Ishikawa (cell line): ENCODE measurements around the gene DUSP23.

Experiments
- CEBPB ChIP-seq: IDR thresholded peaks from 2 replicates; pipeline ENCODE4 v1.6.1; 2012
- CREB1 ChIP-seq: IDR thresholded peaks from 2 replicates; pipeline ENCODE4 v1.6.1; 2012; ENCODE audit warnings: low read depth
- EGR1 ChIP-seq: IDR thresholded peaks from 2 replicates; pipeline ENCODE4 v1.6.1; 2012
- EP300 ChIP-seq: IDR thresholded peaks from 2 replicates; pipeline ENCODE4 v1.6.1; 2012; ENCODE audit warnings: borderline replicate concordance
- FOXM1 ChIP-seq: IDR thresholded peaks from 2 replicates; pipeline ENCODE4 v1.6.1; 2012; ENCODE audit warnings: low read depth, borderline replicate concordance
- MAX ChIP-seq: IDR thresholded peaks from 2 replicates; pipeline ENCODE4 v1.6.1; 2012
- NFIC ChIP-seq: IDR thresholded peaks from 2 replicates; pipeline ENCODE4 v1.6.1; 2012
- RAD21 ChIP-seq: IDR thresholded peaks from 2 replicates; pipeline ENCODE4 v1.6.1; 2012; ENCODE audit warnings: low read depth
- REST ChIP-seq: IDR thresholded peaks from 2 replicates; pipeline ENCODE4 v1.6.1; 2012; ENCODE audit warnings: low read depth, mild to moderate bottlenecking
- TAF1 ChIP-seq: IDR thresholded peaks from 2 replicates; pipeline ENCODE4 v1.6.1; 2012; ENCODE audit warnings: low read depth, mild to moderate bottlenecking
- TCF12 ChIP-seq: IDR thresholded peaks from 2 replicates; pipeline ENCODE4 v1.6.1; 2012; ENCODE audit warnings: low read depth
- TEAD4 ChIP-seq: IDR thresholded peaks from 2 replicates; pipeline ENCODE4 v1.6.1; 2012
- USF1 ChIP-seq: IDR thresholded peaks from 2 replicates; pipeline ENCODE4 v1.6.1; 2012
- YY1 ChIP-seq: IDR thresholded peaks from 2 replicates; pipeline ENCODE4 v1.6.1; 2012; ENCODE audit warnings: low read depth
- ZBTB7A ChIP-seq: IDR thresholded peaks from 2 replicates; pipeline ENCODE4 v1.6.1; 2012; ENCODE audit warnings: low read depth

DUSP23 gene

GRCh38 chr1:159786465-159786864 is 5.7 kb downstream of the DUSP23 start:
- TF ChIP-seq TCF12 = no peak
- no peak for TF ChIP-seq EP300
- no peak for TF ChIP-seq CREB1
- no peak for TF ChIP-seq FOXM1
- TF ChIP-seq YY1 = no peak
- no peak for TF ChIP-seq USF1
- no peak for TF ChIP-seq TEAD4
- no peak for TF ChIP-seq ZBTB7A

- TF ChIP-seq EGR1 = no peak
- TF ChIP-seq RAD21 = no peak
- TF ChIP-seq YY1 = no peak
- no peak for TF ChIP-seq USF1
- TF ChIP-seq EP300 = no peak
- TF ChIP-seq CEBPB = no peak
- no peak for TF ChIP-seq TEAD4
- TF ChIP-seq CREB1 = no peak
- TF ChIP-seq TAF1 = no peak
- TF ChIP-seq ZBTB7A = no peak
- no peak for TF ChIP-seq REST
- TF ChIP-seq MAX = no peak
- TF ChIP-seq NFIC = no peak
- TF ChIP-seq FOXM1 = no peak
- TF ChIP-seq TCF12 = no peak
Observed at GRCh38 chr1:159786966-159787365, 6.2 kb downstream of the DUSP23 start.

GRCh38 chr1:159790237-159790917 is 9.6 kb downstream of the DUSP23 start:
- TF ChIP-seq USF1 (peak; percentile 85), RAD21 (peak; percentile 68), EP300 (no peak)

- no peak for TF ChIP-seq TAF1
- no peak for TF ChIP-seq EGR1
- no peak for TF ChIP-seq ZBTB7A
- no peak for TF ChIP-seq USF1
- no peak for TF ChIP-seq RAD21
- no peak for TF ChIP-seq CREB1
- no peak for TF ChIP-seq CEBPB
- TF ChIP-seq YY1 = no peak
- no peak for TF ChIP-seq MAX
- TF ChIP-seq TEAD4 = no peak
- no peak for TF ChIP-seq EP300
- TF ChIP-seq FOXM1 = no peak
- TF ChIP-seq TCF12 = no peak
- no peak for TF ChIP-seq NFIC
- TF ChIP-seq REST = no peak
Observed at GRCh38 chr1:159791031-159791430, 10.3 kb downstream of the DUSP23 start.

GRCh38 chr1:159791461-159791860 is 10.7 kb downstream of the DUSP23 start:
- no peak for TF ChIP-seq NFIC
- no peak for TF ChIP-seq EP300
- no peak for TF ChIP-seq TAF1
